MV-4-11 (cell line): ENCODE data around the gene WAPL.

Experiments
- DNase-seq: peaks from one replicate; lab custom pipeline; 2025; lab: John Stamatoyannopoulos, UW

WAPL gene

DNA sequence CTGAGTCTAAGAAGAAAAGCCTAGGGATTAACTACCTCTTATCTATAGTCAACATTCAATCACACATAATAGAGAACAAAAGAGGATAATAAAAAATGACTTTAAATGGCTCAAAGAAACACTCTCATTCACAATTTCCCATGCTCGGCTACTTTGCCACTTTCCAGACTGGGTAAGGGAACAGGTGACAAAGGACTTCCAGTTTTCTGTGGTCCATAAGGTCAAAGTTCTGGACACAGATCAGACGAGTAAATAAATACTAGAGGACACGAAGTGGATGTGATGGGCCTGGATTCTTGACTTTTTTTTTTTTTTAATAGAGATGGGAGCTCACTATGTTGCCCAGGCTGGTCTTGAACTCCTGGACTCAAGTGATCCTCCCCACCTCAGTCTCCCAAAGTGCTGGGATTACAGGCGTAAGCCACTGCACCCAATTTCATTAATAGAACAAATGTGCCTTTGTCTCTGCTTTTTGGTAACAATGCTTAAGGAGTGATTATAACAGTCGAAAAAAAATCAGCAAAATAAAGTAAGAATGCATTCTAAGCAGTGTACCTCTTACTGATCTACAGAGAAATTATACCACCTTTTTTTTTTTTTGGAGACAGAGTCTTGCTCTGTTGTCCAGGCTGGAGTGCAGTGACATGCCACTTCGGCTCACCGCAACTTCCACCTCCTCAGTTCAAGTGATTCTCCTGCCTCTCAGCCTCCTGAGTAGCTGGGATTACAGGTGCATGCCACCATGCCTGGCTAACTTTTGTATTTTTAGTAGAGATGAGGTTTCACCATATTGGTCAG, 70.6 kb downstream of the WAPL start:
- DNase-seq, result no peak

DNA sequence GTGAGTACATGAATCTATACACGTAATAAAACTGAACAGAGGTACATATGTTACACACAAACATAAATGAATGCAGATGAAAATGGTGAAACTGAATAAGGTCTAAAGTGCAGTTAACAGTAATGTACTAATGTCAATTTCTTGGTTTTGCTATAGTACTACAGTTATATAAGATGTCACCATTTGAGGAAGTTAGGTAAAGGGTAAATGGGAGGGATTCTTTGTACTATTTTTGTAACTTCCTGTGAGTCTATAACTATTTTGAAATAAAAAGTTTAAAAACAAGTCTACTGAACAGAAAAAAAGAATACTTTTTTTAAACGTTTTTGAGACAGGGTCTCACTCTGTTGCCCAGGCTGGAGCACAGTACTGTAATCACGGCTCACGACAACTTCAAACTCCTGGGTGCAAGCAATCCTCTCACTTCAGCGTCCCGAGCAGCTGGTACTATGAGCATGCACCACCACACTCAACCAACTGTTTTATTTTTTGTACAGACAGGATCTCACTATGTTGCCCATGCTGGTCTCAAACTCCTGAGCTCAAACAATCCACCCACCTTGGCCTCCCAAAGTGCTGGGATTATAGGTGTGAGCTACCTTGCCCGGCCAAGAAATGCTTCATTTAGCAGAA, 71.5 kb downstream of the WAPL start:
- DNase-seq, result peak; percentile 73

DNA sequence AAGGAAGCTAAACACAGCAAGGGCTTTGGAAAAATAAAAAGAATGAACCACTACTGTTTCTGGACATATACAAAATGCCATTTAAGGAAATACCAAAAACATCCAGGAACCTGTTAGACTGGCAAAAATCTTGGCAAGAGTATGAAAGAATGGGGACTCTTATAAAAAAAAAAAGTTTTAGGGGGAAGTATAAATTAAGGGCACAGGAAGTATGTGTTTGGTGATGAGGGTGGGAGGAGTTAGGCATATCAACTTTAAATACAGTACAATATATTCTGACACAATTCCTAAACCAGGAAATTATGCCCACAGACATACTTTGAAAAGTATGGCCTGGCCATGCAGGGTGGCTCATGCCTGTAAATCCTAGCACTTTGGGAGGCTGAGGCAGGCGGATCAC, 74.2 kb downstream of the WAPL start:
- DNase-seq, result peak; percentile 43

DNA sequence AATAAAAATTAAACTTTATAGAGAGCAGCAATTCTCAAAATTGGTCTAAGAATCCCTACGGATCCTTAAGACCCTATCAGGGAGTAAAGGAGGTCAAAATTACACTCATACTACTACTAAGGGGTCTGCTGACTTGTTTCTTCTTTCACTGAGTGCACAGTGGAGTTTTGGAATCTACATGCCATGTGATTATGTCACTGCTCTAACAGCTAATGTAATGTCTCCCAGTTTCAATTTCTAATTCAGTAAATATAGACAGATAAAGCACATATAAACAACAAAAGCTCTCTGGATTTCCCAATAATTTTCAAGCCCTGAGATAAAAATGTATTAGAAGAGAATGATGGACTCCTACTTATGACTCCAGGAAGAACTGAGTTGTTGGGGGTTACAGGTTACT, 74.6 kb downstream of the WAPL start:
- no peak for DNase-seq

DNA sequence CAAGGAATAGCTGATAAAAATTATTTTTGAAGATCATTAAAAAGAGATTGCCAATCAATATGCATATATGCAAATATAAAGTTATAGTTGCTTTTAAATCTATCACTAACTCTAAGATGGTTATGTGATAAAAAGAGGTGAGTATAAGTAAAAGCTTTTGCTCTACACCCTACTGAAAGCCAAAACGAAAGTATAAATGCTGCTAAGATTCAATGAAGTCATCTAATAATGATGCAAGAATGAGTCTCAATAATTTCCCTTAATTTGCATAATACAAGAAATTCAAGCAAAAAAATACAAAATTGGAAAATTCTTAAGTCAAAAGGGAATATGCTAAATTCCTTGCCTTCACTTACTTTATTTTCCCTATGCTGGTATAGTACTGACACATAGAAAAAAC, 75.2 kb downstream of the WAPL start:
- no peak for DNase-seq

DNA sequence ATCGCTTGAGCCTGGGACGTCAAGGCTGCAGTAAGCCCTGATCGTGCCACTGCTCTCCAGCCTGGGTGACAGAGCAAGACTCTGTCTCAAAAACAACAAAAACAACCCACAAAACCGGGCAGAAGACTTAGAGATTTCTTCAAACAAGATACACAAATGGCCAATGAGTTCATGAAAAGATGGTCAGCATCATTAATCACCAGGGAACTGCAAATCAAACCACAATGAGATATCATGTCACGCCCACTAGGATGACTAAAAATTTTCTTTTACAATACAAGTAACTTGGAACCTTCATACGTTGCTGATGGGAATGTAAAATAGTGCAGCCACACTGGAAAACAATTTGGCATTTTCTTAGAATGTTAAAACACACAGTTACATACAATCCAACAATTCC, 77.7 kb downstream of the WAPL start:
- DNase-seq, result no peak

DNA sequence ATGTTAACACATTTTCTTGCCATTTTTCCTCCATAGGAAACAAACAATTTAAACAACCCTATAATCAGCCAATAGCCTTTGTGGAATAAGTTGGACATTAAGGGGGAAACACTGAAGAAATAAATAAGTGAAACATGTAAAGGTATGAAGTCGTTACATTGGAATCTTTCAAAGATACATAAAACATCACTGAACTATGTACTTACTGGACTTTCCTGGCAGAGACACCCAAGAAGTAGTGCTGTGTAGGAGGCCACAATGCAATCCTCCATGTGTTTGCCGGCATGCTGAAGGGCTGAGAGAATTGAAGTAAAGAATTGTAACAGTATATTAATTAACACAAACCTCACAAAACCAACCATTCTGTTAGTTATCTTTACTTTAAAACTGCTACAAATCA, 78.5 kb downstream of the WAPL start:
- DNase-seq, result no peak

DNA sequence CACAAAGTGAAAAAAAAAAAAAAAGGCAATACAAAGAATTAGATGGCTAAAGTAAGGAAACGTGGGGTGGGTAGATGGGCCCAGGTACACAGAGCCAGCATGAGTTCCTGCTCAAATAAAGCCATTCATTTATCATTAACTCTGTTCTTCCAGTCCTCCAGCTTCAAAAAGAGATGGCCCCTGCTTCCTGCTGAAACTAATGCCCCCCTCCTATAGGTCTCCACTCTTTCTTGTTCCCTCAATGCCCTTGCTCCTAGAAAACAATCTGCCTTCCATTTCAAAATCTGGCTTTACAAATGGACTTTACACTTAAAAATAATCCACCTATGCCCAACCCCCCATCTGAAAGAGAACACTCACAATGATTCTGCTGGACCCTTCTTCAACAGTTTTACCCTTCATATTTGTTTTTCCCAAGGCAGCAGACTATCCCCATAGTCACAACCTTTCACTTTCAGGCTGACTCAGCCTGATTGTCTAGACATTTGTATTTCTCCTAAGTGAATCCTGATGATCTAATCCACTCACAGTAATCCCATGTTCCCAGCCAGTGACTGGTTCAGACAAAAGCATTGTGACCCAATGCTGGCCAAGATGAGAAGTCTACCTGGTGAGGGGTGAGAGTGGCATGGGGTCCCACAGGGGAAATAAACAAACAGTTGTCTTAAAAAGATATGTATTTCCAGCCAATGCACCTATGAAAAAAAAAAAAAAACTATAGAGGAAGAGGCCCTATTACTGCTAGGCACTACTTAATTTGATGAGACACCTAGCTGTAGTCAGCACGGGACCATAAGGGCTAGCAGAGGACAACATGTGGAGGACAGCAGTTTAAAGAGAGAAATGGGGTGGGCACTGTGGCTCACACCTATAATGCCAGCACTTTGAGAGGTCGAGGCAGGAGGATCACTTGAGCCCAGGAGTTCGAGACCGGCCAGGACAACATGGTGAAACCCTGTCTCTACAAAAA, 80.4 kb downstream of the WAPL start:
- DNase-seq, result no peak

DNA sequence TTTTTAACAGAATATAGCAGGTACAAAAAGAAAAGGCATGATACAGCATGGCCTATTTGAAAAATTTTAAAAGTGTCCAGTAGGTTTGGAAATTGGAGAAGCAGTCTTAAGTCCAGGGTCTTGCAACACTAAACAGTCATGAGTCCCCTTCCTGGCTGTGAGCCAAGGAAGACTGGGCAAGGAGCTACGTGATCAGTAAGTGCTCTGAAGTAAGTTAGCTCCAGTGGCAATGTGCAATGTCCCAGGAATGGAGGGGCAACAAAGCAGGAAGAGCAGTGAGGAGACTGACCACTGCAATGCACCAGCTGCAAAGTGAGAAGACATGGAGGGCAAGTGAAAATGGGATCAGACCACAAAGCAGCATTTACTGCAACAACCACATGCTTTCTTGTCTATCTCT, 82.0 kb downstream of the WAPL start:
- DNase-seq, result peak; percentile 91

DNA sequence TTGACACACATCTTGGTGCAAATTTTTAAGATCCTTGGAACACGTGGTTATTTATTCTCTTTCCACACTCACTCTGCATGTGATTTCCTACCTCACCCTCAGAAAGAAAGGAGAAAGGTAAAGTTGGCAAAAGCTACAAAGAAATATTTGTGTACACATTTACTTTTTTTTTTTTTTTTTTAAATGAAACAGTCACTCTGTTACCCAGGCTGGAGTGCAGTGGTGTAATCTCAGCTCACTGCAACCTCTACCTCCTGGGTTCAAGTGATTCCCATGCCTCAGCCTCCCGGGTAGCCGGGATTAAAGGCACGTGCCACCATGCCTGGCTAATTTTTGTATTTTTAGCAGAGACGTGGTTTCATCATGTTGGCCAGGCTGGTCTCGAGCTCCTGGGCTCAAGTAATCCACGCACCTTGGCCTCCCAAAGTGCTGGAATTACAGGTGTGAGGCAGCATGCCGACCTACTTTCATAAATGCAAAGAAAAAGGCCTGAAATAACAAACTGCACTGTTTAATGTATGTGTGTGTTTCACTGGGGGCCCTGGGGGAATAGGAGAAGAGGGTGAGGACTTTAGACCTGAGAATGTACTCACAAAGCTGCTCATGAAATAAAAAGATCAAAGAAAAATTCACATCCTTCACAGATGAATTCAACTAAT, 83.4 kb downstream of the WAPL start:
- no peak for DNase-seq

DNA sequence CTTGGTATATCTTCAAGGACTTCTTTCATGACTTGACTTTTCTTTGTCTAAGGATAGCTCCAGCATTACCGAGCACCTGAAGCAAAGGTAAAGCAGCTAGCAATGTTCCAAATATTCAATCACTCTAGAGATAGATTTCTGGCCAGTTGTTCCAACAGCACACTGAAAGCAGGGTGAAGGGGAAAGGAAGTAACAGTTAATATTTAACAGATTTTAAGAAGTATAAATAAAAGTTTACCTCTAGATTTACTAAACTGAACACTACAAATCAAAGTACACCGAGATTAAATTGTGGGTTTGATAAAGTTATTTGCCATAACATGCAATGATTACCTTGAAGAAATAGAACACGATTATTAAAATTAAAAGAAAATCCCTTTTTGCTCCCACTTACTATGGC, 84.1 kb downstream of the WAPL start:
- DNase-seq, result no peak

DNA sequence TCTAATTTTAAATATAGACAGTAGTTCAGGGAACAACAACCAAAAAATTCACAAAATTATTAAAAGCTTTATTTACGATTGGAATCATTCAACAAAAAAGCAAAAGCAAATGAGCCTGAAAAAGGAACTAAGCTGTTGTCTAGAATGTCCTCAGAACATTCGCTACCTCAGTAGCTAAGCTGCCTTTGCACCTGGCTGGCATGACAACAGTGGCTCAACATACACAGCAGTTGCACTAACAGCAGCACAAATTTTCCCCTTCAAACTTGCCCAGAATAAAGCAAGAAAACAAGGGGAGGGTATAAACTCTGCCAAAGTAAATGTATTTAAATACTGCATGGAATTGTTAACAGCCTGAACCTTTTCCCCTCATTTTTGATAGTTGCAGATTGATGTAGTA, 84.6 kb downstream of the WAPL start:
- no peak for DNase-seq

DNA sequence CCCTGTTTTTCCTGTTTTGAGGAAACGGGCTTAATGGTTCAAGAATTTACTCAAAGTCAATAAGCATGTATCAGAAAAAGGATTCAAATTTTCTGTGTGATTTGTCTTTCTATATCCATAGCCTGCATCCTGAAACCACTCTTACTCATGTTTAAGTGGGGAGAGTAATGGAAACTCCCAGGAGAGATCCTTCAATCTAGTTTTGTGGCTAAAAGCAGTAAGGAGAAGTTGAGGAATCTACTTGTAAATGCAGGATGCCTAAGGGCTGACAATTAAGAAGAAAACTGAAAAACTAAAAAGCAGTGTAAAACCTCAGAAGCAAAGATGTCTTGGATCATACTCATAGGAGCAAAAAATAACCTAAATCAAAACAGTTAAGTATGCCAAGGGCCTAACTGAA, 86.9 kb downstream of the WAPL start:
- DNase-seq, result no peak

DNA sequence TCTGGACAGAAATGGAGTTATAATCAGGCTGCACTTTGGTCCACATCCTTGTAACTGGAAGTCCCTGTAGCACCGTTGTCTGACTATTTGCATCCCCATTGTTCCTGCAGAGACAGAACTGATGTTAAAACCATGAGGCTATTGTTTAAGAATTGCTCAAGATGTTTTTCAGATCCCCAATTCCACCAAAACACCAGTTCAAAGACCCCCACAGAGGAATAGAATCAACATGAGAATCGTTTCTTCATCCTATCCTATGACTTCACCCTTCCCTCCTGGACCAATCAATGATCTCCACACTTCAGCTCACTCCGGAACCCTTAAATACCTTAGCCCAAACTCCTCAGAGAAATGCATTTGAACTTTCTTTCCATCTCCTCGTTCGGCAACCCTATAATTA, 97.9 kb downstream of the WAPL start:
- no peak for DNase-seq

DNA sequence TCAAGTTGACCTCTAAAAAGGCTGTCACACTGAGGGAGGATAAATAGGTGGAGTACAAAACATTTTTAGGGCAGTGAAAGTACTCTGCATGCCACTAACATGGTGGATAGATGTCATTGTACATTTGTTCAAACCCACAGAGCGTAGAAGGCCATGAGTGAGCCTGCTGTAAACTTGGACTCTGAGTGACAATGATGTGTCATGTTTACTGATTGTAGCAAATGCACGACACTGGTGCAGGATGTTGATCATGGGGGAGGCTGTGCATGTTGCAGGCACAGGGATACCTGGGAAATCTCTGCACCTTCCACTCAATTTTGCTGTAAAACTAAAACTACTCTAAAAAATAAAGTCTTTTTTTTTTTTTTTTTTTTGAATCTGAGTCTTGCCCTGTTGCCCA, 102.5 kb downstream of the WAPL start:
- no peak for DNase-seq

DNA sequence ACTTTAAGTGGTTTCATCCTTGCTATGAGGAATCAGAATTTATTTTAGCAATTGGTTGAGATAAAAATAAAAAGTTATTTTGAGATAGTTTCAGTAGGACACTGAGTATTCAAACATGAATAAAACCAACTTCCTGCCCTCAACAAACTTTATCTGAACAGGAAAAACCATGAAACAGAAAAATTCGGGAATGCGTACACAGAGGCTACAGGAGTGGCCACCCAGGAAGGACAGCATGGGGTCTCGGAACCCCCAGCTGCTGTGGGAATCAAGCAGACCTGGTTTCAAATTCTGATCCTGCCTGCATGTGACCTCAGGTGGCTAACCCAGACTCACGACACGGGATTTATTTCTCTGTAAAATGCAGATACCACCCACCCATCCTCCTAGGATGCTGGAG, 106.0 kb downstream of the WAPL start:
- DNase-seq, result no peak

DNA sequence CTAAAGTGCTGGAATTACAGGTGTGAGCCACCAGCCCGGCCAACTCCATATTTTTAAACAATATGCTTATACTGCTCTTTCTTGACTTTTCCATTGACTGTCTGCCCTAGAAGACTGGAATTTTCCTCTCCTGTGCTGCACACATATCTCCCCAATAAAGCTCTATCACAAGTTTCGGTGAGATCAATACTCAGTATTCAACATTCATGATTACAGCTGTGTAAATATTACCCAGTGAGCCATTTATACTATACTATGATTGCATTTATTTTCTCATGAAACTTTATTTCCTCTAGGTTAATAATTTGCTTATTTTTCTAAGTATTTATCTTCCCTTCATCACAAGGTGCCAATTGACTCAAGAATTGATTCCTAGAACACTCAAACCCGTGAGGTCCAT, 106.5 kb downstream of the WAPL start:
- DNase-seq, result no peak

DNA sequence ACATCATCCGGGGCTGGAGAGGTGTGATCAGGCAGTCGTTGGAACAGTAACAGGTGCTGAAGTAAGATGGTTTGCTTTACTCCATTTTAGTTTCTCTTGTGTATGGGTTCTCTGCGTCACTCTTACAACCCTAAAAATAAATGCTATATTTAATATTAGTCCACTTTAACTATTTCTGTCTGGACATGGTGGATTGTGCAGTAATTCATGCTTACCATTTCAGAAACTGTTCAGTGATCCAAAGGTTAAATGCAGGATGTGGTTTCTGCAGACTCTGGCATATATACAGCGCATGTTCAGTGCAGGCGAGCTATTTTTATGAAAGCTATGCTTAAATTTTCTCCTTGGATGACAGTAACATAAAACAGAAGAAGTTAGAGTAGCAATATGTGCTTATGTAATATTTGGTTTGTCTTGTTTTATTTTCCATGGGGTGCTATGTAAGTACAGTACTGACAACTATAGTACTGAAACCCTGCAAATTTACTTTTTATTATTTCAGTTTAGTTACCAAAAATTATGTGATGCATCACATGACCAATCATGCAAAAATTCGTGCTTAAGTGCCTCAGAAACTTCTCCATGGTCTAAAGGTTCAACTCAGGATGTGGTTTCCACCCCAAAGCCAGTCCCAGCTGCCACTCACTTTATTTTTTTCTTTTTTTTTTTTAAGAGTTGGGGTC, 108.4 kb downstream of the WAPL start:
- peak; percentile 88 for DNase-seq

DNA sequence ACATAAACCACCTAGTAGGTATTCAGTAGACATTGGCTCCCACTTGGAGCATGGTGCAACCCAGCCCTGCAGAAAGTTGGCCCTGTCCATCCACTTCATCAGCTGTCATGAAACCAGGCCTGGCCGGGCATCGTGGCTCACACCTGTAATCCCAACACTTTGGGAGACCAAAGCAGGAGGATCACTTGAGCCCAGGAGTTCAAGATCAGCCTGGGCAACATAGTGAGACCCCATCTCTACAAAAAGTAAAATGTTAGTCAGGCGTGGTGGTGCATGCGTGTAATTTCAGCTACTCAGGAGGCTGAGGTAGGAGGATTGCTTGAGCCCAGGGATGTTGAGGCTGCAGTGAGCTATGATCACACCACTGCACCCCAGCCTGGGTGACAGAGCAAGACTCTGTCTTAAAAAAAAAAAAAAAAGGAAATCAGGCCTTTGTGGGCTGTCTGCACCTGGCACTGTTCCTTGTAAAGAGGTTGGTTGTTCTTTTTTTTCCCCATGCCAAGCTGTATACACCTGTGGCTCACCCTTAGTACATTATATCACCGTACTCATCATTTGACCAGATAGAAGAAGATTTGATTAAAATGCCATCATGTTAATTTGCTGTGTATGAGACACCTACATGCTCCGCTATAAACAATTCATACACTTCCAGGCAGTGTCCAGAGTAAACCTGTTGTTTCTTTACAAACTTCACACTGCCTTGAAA, 109.6 kb downstream of the WAPL start:
- DNase-seq, result no peak

DNA sequence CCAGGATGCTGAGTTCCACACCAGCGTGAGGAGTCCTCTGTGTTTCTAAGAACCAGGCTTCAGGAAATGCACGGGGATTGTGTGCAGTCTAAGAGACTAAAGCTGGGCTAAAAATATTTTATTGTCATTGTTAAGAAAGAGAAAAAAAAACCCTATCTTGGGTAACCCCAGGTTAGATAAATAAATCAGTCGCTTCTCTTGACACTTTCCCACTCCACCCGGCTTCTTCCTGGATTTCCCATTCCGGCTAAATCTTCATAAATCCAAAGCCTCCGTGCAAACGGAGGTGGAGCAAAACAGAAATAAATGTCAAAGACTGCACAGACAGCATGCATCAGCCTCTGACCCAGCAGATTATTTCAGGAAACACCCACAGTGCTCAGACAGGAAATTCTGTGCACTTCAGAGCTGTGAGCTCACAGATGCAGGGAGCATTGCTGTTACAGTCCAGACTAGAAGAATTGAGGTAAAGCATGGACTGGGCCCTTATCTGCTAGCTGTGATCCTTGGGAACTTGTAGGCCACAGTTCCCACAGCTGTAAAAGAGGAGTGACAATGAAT, 110.2 kb downstream of the WAPL start:
- peak; percentile 66 for DNase-seq
